Parietal lobe (tissue), 1 donor: ENCODE results near the gene COBL. TPM values are rescaled to one million over a fixed set of nuclear protein-coding genes. Genes with fewer than 3 reads are reported as not detected.

Source experiments
- total RNA-seq: library from RNA; depleted of rRNA; stranded (reverse); fragments of >200 nt; gene quantifications from one replicate; pipeline ENCODE4 v1.2.3, GENCODE V29; 2014

The COBL gene, protein sequence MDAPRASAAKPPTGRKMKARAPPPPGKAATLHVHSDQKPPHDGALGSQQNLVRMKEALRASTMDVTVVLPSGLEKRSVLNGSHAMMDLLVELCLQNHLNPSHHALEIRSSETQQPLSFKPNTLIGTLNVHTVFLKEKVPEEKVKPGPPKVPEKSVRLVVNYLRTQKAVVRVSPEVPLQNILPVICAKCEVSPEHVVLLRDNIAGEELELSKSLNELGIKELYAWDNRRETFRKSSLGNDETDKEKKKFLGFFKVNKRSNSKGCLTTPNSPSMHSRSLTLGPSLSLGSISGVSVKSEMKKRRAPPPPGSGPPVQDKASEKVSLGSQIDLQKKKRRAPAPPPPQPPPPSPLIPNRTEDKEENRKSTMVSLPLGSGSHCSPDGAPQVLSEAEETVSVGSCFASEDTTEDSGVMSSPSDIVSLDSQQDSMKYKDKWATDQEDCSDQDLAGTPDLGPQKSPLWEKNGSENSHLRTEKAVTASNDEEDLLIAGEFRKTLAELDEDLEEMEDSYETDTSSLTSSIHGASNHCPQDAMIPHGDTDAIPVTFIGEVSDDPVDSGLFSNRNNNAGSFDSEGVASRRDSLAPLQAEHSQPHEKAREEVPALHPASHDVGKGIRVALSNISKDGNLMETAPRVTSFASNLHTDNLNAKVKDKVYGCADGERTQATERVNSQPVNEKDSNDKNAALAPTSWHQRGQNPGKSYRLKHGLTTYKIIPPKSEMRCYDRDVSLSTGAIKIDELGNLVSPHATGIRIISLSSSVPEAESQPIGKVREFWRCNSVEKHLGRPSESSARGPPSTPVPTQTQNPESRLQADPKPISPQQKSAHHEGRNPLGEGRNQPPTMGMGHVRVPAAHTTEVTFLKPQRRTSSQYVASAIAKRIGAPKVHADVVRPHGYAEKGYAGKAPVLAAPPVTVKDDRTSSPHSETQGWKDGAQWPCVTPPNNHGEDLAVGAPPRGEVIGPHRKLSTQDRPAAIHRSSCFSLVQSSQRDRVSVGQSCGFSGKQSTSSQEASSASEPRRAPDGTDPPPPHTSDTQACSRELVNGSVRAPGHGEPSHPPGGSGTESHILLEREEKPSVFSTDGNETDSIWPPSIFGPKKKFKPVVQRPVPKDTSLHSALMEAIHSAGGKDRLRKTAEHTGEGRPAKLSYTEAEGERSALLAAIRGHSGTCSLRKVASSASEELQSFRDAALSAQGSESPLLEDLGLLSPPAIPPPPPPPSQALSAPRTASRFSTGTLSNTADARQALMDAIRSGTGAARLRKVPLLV
- 8.1 TPM for total RNA-seq

DNA sequence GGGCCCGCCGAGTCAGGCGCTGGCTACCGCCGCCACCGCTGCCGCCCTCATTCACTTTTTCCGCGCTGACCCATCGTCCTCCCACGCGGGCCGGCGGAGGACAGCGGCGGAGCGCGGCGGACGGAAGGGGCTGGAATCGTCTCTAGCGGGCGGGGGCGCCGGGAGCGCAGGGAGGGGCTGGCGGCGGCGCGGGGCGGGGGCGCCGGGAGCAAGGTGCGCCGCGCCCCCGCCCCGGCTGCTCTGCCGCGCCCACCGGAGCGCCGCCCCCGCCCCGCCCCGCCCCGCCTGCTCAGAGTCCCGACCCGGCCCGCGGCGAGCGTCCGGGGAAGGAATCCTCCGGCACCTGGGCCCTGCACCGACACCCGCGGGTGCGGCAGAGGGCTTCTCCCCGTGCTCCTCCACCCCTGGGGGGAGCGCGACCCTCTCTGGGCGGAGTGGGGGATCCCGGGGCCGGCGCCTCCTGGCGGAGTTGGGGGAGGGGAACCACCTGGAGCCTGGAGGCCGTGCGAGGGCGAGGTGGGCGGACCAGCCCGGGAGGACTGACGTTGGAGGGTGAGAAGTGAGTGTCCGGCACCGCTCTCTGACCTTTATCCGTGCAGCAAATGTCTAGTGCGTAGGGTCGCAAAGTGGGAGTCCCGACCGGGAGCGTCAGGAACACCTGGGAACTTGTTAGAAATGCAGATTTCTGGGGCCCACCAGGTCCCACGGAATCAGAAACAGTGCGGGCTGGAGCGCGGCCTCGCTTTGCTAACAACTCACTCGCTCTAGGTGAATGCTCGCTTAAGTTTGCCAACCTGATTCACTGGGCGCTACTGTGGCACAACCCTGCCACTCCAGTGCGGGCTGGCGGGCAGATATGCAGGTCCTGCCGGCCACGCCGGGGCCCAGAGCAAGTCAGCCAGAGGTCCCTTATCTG is at the start of gene COBL:
Gene COBL (minus strand): TSS at position 144 of the 916 bp plus-strand sequence. CDS start 176 bp downstream, outside the sequence.

